Measurements from ENCODE around the gene DPF3. TPM values are rescaled to one million over a fixed set of nuclear protein-coding genes. Genes with fewer than 3 reads are reported as not detected.
A peak's percentile ranks its signal among the peaks of the same experiment; 100 is the strongest.

Gene DPF3
- total and polyA plus RNA-seq, 9 of the 15 experiments (the other 6 are each of a cell fraction or from before 2014, with no cell fraction given): 0.21 to 4.9 (median 1.2) TPM

DNA sequence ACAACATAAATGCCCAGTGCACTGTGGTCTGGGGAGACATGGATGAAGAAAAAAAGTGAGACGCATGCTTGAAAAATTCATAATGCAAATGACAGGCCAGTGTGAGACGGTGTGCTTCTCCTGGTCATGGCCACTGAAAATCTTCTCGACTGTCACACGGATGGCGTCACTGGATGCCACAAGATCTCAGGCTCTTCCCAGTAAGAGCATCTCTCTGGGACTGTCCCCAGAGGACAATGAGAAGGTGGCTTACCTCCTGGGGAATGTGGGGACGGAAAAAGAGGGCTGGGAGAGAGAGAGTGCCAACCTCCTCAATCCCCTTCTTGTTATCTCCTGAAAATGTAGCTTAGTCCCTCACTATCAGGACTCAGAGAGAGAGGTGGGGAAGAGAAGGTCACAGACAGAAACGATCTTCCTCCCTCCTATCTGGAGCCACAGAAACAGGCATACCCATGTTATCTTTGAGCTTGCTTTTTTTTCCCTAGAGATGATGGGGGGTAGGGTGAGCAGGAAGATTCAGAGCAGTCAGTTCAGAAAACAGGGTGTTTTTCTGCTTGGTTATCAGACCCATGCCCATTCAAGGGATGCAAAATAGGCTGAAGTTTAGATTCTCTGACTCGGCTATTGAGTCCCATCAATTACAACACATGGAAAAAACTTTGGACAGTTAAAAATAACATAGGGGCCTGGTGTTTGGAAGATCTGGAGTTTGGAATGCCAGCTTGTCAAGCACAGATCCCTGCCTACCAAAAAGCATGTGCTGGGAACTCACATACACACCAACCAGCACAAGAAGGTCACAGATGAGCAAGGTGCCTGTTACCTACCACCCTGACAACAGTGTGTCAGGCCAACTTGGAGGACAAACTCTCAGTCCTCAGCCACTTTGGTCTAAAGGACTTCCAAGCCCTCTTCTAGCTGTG, 24.2 kb downstream of the DPF3 start (continued):
- TF ChIP-seq CBX3 (IDR thresholded peaks at IDR 0.05; ENCODE audit: borderline replicate concordance in 1 of 2, low read length in 2 of 2) (peak in 1 of 2 experiments; percentile 14; a peak in 1 of 3 replicates), CBFA2T2 (conservative IDR thresholded peaks at IDR 0.05) (peak; percentile 81), ZNF347 (CRISPR knock-in tag; IDR thresholded peaks at IDR 0.05; ENCODE audit: low read depth) (no peak), TRIM24 (IDR thresholded peaks at IDR 0.05) (peak; percentile 58 to 61; a peak in 2 of 4 replicates), NR2C1 (IDR thresholded peaks at IDR 0.05) (no peak), NR2C1 (tag; IDR thresholded peaks at IDR 0.05) (0 out of 2 replicates have a peak, but pooled peaks have one; percentile 24), ELF4 (CRISPR knock-in tag; IDR thresholded peaks at IDR 0.05) (no peak), ZNF41 (CRISPR knock-in tag; conservative IDR thresholded peaks at IDR 0.05) (no peak), SMARCA4 (IDR thresholded peaks at IDR 0.05) (peak; percentile 48; the same call in 1 of the 2 replicates), KLF10 (CRISPR knock-in tag; IDR thresholded peaks at IDR 0.05) (no peak), ARID1B (IDR thresholded peaks at IDR 0.05) (peak; percentile 82), EWSR1 (IDR thresholded peaks at IDR 0.05; ENCODE audit: borderline replicate concordance, low read depth, partially characterized antibody) (no peak), HDAC1 (IDR thresholded peaks at IDR 0.05) (peak in 1 of 2 experiments; percentile 92; a peak in 2 of 4 replicates), ZC3H4 (CRISPR knock-in tag; IDR thresholded peaks at IDR 0.05; ENCODE audit: borderline replicate concordance) (no peak), ZNF165 (CRISPR knock-in tag; IDR thresholded peaks at IDR 0.05; ENCODE audit: borderline replicate concordance) (no peak), SNRNP70 (optimal IDR thresholded peaks at IDR 0.05; ENCODE audit: low read depth, low read length) (no peak), NCOR1 (IDR thresholded peaks at IDR 0.05) (peak; percentile 80), KAT7 (CRISPR knock-in tag; IDR thresholded peaks at IDR 0.05; ENCODE audit: borderline replicate concordance) (no peak), KLF16 (IDR thresholded peaks at IDR 0.05) (0 out of 2 replicates have a peak, but pooled peaks have one; percentile 8), PRMT5 (CRISPR knock-in tag; IDR thresholded peaks at IDR 0.05) (no peak)
- TF ChIP-seq, protein P1, sequence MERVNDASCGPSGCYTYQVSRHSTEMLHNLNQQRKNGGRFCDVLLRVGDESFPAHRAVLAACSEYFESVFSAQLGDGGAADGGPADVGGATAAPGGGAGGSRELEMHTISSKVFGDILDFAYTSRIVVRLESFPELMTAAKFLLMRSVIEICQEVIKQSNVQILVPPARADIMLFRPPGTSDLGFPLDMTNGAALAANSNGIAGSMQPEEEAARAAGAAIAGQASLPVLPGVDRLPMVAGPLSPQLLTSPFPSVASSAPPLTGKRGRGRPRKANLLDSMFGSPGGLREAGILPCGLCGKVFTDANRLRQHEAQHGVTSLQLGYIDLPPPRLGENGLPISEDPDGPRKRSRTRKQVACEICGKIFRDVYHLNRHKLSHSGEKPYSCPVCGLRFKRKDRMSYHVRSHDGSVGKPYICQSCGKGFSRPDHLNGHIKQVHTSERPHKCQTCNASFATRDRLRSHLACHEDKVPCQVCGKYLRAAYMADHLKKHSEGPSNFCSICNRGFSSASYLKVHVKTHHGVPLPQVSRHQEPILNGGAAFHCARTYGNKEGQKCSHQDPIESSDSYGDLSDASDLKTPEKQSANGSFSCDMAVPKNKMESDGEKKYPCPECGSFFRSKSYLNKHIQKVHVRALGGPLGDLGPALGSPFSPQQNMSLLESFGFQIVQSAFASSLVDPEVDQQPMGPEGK (CRISPR knock-in tag; IDR thresholded peaks at IDR 0.05; ENCODE audit: borderline replicate concordance): no peak
- TF ChIP-seq, protein P2, sequence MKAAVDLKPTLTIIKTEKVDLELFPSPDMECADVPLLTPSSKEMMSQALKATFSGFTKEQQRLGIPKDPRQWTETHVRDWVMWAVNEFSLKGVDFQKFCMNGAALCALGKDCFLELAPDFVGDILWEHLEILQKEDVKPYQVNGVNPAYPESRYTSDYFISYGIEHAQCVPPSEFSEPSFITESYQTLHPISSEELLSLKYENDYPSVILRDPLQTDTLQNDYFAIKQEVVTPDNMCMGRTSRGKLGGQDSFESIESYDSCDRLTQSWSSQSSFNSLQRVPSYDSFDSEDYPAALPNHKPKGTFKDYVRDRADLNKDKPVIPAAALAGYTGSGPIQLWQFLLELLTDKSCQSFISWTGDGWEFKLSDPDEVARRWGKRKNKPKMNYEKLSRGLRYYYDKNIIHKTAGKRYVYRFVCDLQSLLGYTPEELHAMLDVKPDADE (conservative IDR thresholded peaks at IDR 0.05; ENCODE audit: control insufficient read depth, low read depth, low read length): no peak
- TF ChIP-seq, protein P3, sequence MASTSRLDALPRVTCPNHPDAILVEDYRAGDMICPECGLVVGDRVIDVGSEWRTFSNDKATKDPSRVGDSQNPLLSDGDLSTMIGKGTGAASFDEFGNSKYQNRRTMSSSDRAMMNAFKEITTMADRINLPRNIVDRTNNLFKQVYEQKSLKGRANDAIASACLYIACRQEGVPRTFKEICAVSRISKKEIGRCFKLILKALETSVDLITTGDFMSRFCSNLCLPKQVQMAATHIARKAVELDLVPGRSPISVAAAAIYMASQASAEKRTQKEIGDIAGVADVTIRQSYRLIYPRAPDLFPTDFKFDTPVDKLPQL (IDR thresholded peaks at IDR 0.05; ENCODE audit: extremely low read depth, insufficient read length): no peak
- TF ChIP-seq, protein P4, sequence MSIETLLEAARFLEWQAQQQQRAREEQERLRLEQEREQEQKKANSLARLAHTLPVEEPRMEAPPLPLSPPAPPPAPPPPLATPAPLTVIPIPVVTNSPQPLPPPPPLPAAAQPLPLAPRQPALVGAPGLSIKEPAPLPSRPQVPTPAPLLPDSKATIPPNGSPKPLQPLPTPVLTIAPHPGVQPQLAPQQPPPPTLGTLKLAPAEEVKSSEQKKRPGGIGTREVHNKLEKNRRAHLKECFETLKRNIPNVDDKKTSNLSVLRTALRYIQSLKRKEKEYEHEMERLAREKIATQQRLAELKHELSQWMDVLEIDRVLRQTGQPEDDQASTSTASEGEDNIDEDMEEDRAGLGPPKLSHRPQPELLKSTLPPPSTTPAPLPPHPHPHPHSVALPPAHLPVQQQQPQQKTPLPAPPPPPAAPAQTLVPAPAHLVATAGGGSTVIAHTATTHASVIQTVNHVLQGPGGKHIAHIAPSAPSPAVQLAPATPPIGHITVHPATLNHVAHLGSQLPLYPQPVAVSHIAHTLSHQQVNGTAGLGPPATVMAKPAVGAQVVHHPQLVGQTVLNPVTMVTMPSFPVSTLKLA (conservative IDR thresholded peaks at IDR 0.05): 0 out of 4 replicates have a peak, but pooled peaks of 1 of the 2 experiments have one; percentile 28

All from K562 (cell line).